NCI-H2107 (cell line): ENCODE measurements around the gene NFYC.
"Not testable (repeated sequence)": the region's sequence is repeated elsewhere in the genome, so short reads cannot be mapped to it uniquely, and the experiment has no call there.

Experiments used
- DNase-seq: peaks from one replicate; lab custom pipeline; 2025; lab: John Stamatoyannopoulos, UW

Gene NFYC

GRCh38 chr1:40665335-40666171 lies 26.0 kb upstream of the NFYC start, which contains the start of gene RIMS3:
RIMS3 (minus strand) TSS chr1:40665682; CDS start chr1:40641925, 23,757 bp downstream.
- DNase-seq = peak; percentile 67

GRCh38 chr1:40668769-40669525 lies 22.6 kb upstream of the NFYC start:
- peak; percentile 85 for DNase-seq

GRCh38 chr1:40673452-40673851 lies 18.1 kb upstream of the NFYC start:
- DNase-seq = no peak

- DNase-seq = no peak
Observed at GRCh38 chr1:40676501-40676900, 15.0 kb upstream of the NFYC start.

- no peak for DNase-seq
Observed at GRCh38 chr1:40679165-40679953, 12.1 kb upstream of the NFYC start.

GRCh38 chr1:40684669-40685068 lies 6.8 kb upstream of the NFYC start:
- DNase-seq = no peak

- no peak for DNase-seq
Observed at GRCh38 chr1:40687059-40687458, 4.4 kb upstream of the NFYC start.

GRCh38 chr1:40687661-40688060 lies 3.8 kb upstream of the NFYC start:
- no peak for DNase-seq

- DNase-seq = no peak
Observed at GRCh38 chr1:40689737-40690136, 1.8 kb upstream of the NFYC start.

GRCh38 chr1:40690771-40691537 lies 550 bp upstream of the NFYC start:
- no peak for DNase-seq

- no peak for DNase-seq
Observed at GRCh38 chr1:40692429-40692895, 958 bp downstream of the NFYC start.

GRCh38 chr1:40693425-40693824 lies 1.9 kb downstream of the NFYC start:
- no peak for DNase-seq

- no peak for DNase-seq
Observed at GRCh38 chr1:40694353-40694874, 2.9 kb downstream of the NFYC start.

- DNase-seq = no peak
Observed at GRCh38 chr1:40696294-40696693, 4.8 kb downstream of the NFYC start.

GRCh38 chr1:40697436-40697835 lies 5.9 kb downstream of the NFYC start:
- no peak for DNase-seq

- DNase-seq = no peak
Observed at GRCh38 chr1:40699787-40700186, 8.3 kb downstream of the NFYC start.

GRCh38 chr1:40701684-40702083 lies 10.2 kb downstream of the NFYC start:
- DNase-seq = no peak

- not testable (repeated sequence) for DNase-seq
Observed at GRCh38 chr1:40702810-40703209, 11.3 kb downstream of the NFYC start.

GRCh38 chr1:40703316-40703715 lies 11.8 kb downstream of the NFYC start:
- DNase-seq = no peak

- DNase-seq = no peak
Observed at GRCh38 chr1:40704817-40705733, 13.6 kb downstream of the NFYC start.
